GM12801 (cell line): ENCODE measurements around the gene HECTD2.

Experiments
- CTCF ChIP-seq: IDR thresholded peaks from one replicate; pipeline ENCODE4 v1.5.1; 2011; ENCODE audit warnings: control low read depth; ENCODE audit not compliant: insufficient read length; ENCODE audit errors: extremely low read depth

The HECTD2 gene

GRCh38 chr10:91537614-91538383 is 127.7 kb downstream of the HECTD2 start:
- TF ChIP-seq CTCF: no peak

- no peak for TF ChIP-seq CTCF
Measured at GRCh38 chr10:91539930-91540329, 129.8 kb downstream of the HECTD2 start.

GRCh38 chr10:91540733-91541132 is 130.6 kb downstream of the HECTD2 start:
- no peak for TF ChIP-seq CTCF

- TF ChIP-seq CTCF: no peak
Measured at GRCh38 chr10:91541481-91541880, 131.3 kb downstream of the HECTD2 start.

- no peak for TF ChIP-seq CTCF
Measured at GRCh38 chr10:91545384-91545783, 135.2 kb downstream of the HECTD2 start.

- TF ChIP-seq CTCF: no peak
Measured at GRCh38 chr10:91545838-91546237, 135.7 kb downstream of the HECTD2 start.

GRCh38 chr10:91549262-91549661 is 139.1 kb downstream of the HECTD2 start:
- TF ChIP-seq CTCF: no peak
